ENCODE measurements around the gene ARHGAP26. TPM values are rescaled to one million over a fixed set of nuclear protein-coding genes. Genes with fewer than 3 reads are reported as not detected.
"Not testable (repeated sequence)": the region's sequence is repeated elsewhere in the genome, so short reads cannot be mapped to it uniquely, and the experiment has no call there.

The ARHGAP26 gene
- total and polyA plus RNA-seq, 7 donors: 5.4 to 25.5 (median 19.1) TPM

GRCh38 chr5:143200781-143201398 is 430.7 kb downstream of the ARHGAP26 start:
- Histone ChIP-seq H3K4me1 (peaks cover 0 to 18% (median 3%) of the 10 kb centered on the region in 4 donors), H3K9me3 (no peaks in the 10 kb centered on the region), H3K36me3 (no peaks in the 10 kb centered on the region), H3K27ac (no peak overlapping the region), H3K27me3 (no peaks in the 10 kb centered on the region), H3K4me3 (no peak overlapping the region)
- TF ChIP-seq POLR2A (IDR thresholded peaks at IDR 0.05): no peak
- TF ChIP-seq EP300 (IDR thresholded peaks at IDR 0.05): no peak
- TF ChIP-seq CTCF (IDR thresholded peaks at IDR 0.05): no peak
- no peak for TF ChIP-seq POLR2AphosphoS5 (IDR thresholded peaks at IDR 0.05)
- no peak for DNase-seq
- intact Hi-C loops (cut with DNase I): no loop called here
- 89 to 91% methylated on average over 1 of the region's 1 CpG for WGBS, 2 donors

GRCh38 chr5:143201589-143201988 is 431.4 kb downstream of the ARHGAP26 start:
- peaks cover 0 to 13% (median under 1%) of the 10 kb centered on the region in 4 donors for H3K4me1 ChIP-seq
- intact Hi-C loops (cut with DNase I): no loop called here
- no peak for TF ChIP-seq POLR2AphosphoS5 (IDR thresholded peaks at IDR 0.05)
- no peak for TF ChIP-seq EP300 (IDR thresholded peaks at IDR 0.05)
- no peak for TF ChIP-seq CTCF (IDR thresholded peaks at IDR 0.05)
- no peak for TF ChIP-seq POLR2A (IDR thresholded peaks at IDR 0.05)
- WGBS, 2 donors: 93 to 95% methylated on average over 3 of the region's 3 CpGs
- H3K27me3 ChIP-seq: no peaks in the 10 kb centered on the region
- no peak for DNase-seq
- no peak overlapping the region for H3K27ac ChIP-seq
- no peaks in the 10 kb centered on the region for H3K36me3 ChIP-seq
- H3K9me3 ChIP-seq: no peaks in the 10 kb centered on the region
- no peak overlapping the region for H3K4me3 ChIP-seq

GRCh38 chr5:143203301-143203956 is 433.3 kb downstream of the ARHGAP26 start:
- intact Hi-C loops (cut with DNase I): not testable (repeated sequence)
- 86 to 93% methylated on average over 4 of the region's 4 CpGs for WGBS, 2 donors

GRCh38 chr5:143204474-143205246 is 434.5 kb downstream of the ARHGAP26 start:
- TF ChIP-seq CTCF (IDR thresholded peaks at IDR 0.05) (no peak), POLR2AphosphoS5 (IDR thresholded peaks at IDR 0.05) (no peak), POLR2A (IDR thresholded peaks at IDR 0.05) (no peak), EP300 (IDR thresholded peaks at IDR 0.05) (no peak)
- H3K27ac ChIP-seq: no peak overlapping the region
- DNase-seq: no peak
- H3K36me3 ChIP-seq: no peaks in the 10 kb centered on the region
- peaks cover 0 to 8% (median 0%) of the 10 kb centered on the region in 4 donors for H3K4me1 ChIP-seq
- no peaks in the 10 kb centered on the region for H3K27me3 ChIP-seq
- H3K4me3 ChIP-seq: no peak overlapping the region
- 95 to 96% methylated on average over 7 of the region's 7 CpGs for WGBS, 2 donors
- intact Hi-C loops (cut with DNase I): no loop called here
- H3K9me3 ChIP-seq: no peaks in the 10 kb centered on the region

More at GRCh38 chr5:143203301-143203956, 433.3 kb downstream of the ARHGAP26 start:
- H3K36me3 ChIP-seq, H3K27me3 ChIP-seq, H3K4me1 ChIP-seq, DNase-seq, H3K4me3 ChIP-seq, H3K9me3 ChIP-seq, H3K27ac ChIP-seq: not testable (repeated sequence)

- TF ChIP-seq POLR2A (IDR thresholded peaks at IDR 0.05) (no peak), POLR2AphosphoS5 (IDR thresholded peaks at IDR 0.05) (no peak), EP300 (IDR thresholded peaks at IDR 0.05) (no peak), CTCF (IDR thresholded peaks at IDR 0.05) (no peak)
- H3K4me3 ChIP-seq: no peak overlapping the region
- no peaks in the 10 kb centered on the region for H3K9me3 ChIP-seq
- H3K27me3 ChIP-seq: no peaks in the 10 kb centered on the region
- intact Hi-C loops (cut with DNase I): no loop called here
- H3K27ac ChIP-seq: no peak overlapping the region
- WGBS, 2 donors: 92 to 98% methylated on average over 3 of the region's 3 CpGs
- DNase-seq: no peak
- H3K4me1 ChIP-seq: peaks cover 0 to 8% (median 0%) of the 10 kb centered on the region in 4 donors
- H3K36me3 ChIP-seq: no peaks in the 10 kb centered on the region
These were observed 435.2 kb downstream of the ARHGAP26 start for GRCh38 chr5:143205386-143205785.

All from sigmoid colon (tissue), 7 donors.